A673 (cell line): ENCODE measurements around the gene FYCO1. TPM values are rescaled to one million over a fixed set of nuclear protein-coding genes. Genes with fewer than 3 reads are reported as not detected.

Experiments used
- BruUV-seq: library from RNA; stranded (reverse); fragments of 400-500 nt; replicated peaks from 2 replicates; lab custom pipeline; 2021; lab: Mats Ljungman, UMichigan
- CTCF ChIA-PET: fragments of 300-600 bp; sonication (Branson Sonifier 250); formaldehyde crosslinking; loops from one replicate; lab custom pipeline; 2022; ENCODE audit warnings: antibody characterized with exemption; lab: Charles Lee
- POLR2A ChIA-PET: fragments of 300-600 bp; sonication (Branson Sonifier 250); formaldehyde crosslinking; loops from one replicate; lab custom pipeline; 2022; ENCODE audit warnings: antibody characterized with exemption; ENCODE audit not compliant: low non-redundant PET; lab: Charles Lee
- DNase-seq: peaks from one replicate; pipeline ENCODE4 v3.0.0-alpha.2; 2015; ENCODE audit warnings: low spot score
- H3K27ac ChIP-seq: fragments of 200-600 bp; sonication (generic); 2 replicates; pipeline ENCODE4 v1.5.1; 2016; ENCODE audit warnings: mixed run types, low read depth, mild to moderate bottlenecking, mixed read lengths, antibody characterized with exemption, low read length; ENCODE audit not compliant: poor library complexity, severe bottlenecking
- H3K27me3 ChIP-seq: fragments of 200-600 bp; sonication (generic); replicated peaks from 2 replicates; pipeline ENCODE4 v1.6.1; 2017; ENCODE audit warnings: mixed run types, low read depth, mild to moderate bottlenecking, mixed read lengths, antibody characterized with exemption, low read length; ENCODE audit not compliant: insufficient read depth, poor library complexity
- H3K36me3 ChIP-seq: fragments of 200-600 bp; sonication (generic); 2 replicates; pipeline ENCODE4 v1.6.1; 2016; ENCODE audit warnings: mixed run types, mild to moderate bottlenecking, mixed read lengths, antibody characterized with exemption, low read length; ENCODE audit not compliant: insufficient read depth, poor library complexity, severe bottlenecking
- H3K4me1 ChIP-seq: fragments of 200-600 bp; sonication (generic); 2 replicates; pipeline ENCODE4 v1.6.1; 2017; ENCODE audit warnings: mixed run types, mild to moderate bottlenecking, mixed read lengths, antibody characterized with exemption, low read length; ENCODE audit not compliant: insufficient read depth, poor library complexity, severe bottlenecking
- H3K4me3 ChIP-seq: fragments of 200-600 bp; sonication (generic); 2 replicates; pipeline ENCODE4 v1.5.1; 2016; ENCODE audit warnings: low read depth, mixed run types, mild to moderate bottlenecking, mixed read lengths, low read length; ENCODE audit not compliant: poor library complexity, severe bottlenecking
- H3K9me3 ChIP-seq: fragments of 200-600 bp; sonication (generic); 2 replicates; pipeline ENCODE4 v1.6.1; 2016; ENCODE audit warnings: mixed run types, low read depth, mild to moderate bottlenecking, mixed read lengths, antibody characterized with exemption, low read length; ENCODE audit not compliant: poor library complexity, severe bottlenecking
- CTCF ChIP-seq: fragments of 300-800, 200-600 bp; sonication (generic); conservative IDR thresholded peaks from 2 replicates; pipeline ENCODE4 v1.5.1; 2017; ENCODE audit warnings: low read depth, mild to moderate bottlenecking, antibody characterized with exemption, low read length, moderate library complexity, mixed read lengths
- EZH2 ChIP-seq: fragments of 200-600 bp; sonication (generic); IDR thresholded peaks from 2 replicates; pipeline ENCODE4 v1.6.1; 2017; ENCODE audit warnings: borderline replicate concordance, low read depth, mild to moderate bottlenecking, mixed read lengths, antibody characterized with exemption, low read length; ENCODE audit not compliant: poor library complexity, severe bottlenecking
- intact Hi-C: fragments of 100-400 bp; cut with micrococcal nuclease; formaldehyde crosslinking; loops from one replicate; pipeline ENCODE4 v1.10.0; 2022; ENCODE audit not compliant: unreplicated experiment
- total RNA-seq: library from RNA; stranded (reverse); gene quantifications from 2 replicates; pipeline ENCODE4 v1.2.3, GENCODE V29; 2021

FYCO1 gene
- total RNA-seq, 1 experiment from 2014 or later: 7.4 TPM

DNA sequence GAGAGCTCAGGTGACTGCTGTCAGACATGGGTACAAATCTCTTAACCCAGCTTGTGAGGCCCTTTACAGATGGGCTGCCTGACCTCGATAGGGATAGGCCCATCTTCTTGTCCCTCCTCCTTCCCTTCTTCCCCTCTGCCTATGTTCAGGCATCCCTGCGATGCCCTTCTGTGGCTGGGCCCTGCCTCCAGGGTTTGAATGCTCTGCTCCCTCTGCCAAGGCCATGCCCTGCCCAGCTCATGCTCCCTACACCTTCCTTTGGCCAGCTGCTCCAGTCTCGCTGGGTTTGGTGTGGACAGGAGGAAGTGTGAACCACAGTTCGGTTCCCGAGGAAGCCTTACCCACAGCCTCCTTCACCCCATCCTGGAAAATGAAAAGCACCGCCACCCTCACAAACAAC is 4.3 kb downstream of the FYCO1 start:
- H3K36me3 ChIP-seq: no peaks in the 10 kb centered on the region
- H3K4me3 ChIP-seq: no peak overlapping the region
- ChIA-PET CTCF (no interaction called here), POLR2A (no interaction called here)
- no peak for DNase-seq
- H3K4me1 ChIP-seq: no peaks in the 10 kb centered on the region
- intact Hi-C loops: no loop called here
- TF ChIP-seq CTCF: no peak
- no peak for TF ChIP-seq EZH2
- H3K27me3 ChIP-seq: no peaks in the 10 kb centered on the region
- H3K9me3 ChIP-seq: no peaks in the 10 kb centered on the region
- BruUV-seq: no TSS peak
- H3K27ac ChIP-seq: no peak overlapping the region

- DNase-seq: no peak
- TF ChIP-seq EZH2 (no peak), CTCF (no peak)
- BruUV-seq: no TSS peak
- Histone ChIP-seq H3K4me3 (no peak overlapping the region), H3K27me3 (no peaks in the 10 kb centered on the region), H3K36me3 (no peaks in the 10 kb centered on the region), H3K4me1 (no peaks in the 10 kb centered on the region), H3K9me3 (no peaks in the 10 kb centered on the region), H3K27ac (no peak overlapping the region)
- POLR2A ChIA-PET: no interaction called here
- intact Hi-C loops: no loop called here
- CTCF ChIA-PET: no interaction called here
These were observed 5.4 kb downstream of the FYCO1 start for GRCh38 chr3:45990181-45990580.

GRCh38 chr3:45988804-45989203 is 6.8 kb downstream of the FYCO1 start:
- ChIA-PET POLR2A (no interaction called here), CTCF (no interaction called here)
- H3K27ac ChIP-seq: no peak overlapping the region
- H3K36me3 ChIP-seq: no peaks in the 10 kb centered on the region
- intact Hi-C loops: no loop called here
- H3K9me3 ChIP-seq: no peaks in the 10 kb centered on the region
- TF ChIP-seq EZH2 (no peak), CTCF (no peak)
- no peaks in the 10 kb centered on the region for H3K4me1 ChIP-seq
- H3K27me3 ChIP-seq: no peaks in the 10 kb centered on the region
- no TSS peak for BruUV-seq
- no peak for DNase-seq
- H3K4me3 ChIP-seq: no peak overlapping the region
